HG02759 (cell line): ENCODE measurements around the gene LAIR2.

Experiments used
- ATAC-seq: cut with Tn5 transposase; IDR thresholded peaks from one replicate; pipeline ENCODE4 v1.9.1; 2021; ENCODE audit warnings: mild to moderate bottlenecking, moderate library complexity; ENCODE audit not compliant: unreplicated experiment

Gene LAIR2

DNA sequence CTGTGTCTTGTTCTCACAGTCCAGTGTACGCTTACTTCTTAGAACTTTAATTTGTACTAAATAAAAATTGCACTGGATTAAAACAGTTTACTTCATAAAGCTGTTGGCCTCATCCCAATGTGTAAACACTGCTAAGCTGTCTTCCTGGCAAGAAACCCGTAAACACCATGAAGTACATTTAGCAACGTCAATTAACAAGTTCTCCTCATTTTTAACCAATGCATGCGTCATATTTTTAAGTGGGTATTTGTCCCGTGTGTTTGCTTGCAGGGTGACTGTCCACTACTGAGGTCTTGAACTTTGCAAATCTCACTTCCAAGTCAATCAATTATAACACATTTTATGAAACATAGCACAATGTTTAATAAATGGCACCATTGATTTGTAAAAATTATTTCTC is 28.2 kb downstream of the LAIR2 start:
- ATAC-seq, result no peak

DNA sequence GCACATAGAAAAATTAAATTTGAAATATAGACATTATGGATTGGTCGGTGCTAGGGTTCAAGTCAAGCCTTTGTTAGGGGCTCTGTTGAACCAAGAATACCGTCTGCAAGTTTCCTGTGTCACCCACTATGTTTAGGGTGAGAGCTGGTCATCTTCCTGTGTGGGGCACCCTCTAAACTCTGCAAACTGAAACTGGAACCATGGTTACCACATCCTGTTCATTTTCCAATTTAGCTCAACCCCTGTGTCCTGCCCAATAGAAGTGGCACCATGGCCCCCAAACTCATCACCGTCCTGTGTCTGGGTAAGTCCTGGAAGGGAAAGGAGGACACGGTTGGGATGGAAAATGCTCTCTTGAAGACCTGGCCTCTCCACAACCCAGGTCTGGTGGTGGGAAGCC is 29.9 kb downstream of the LAIR2 start:
- peak; percentile 80 for ATAC-seq

DNA sequence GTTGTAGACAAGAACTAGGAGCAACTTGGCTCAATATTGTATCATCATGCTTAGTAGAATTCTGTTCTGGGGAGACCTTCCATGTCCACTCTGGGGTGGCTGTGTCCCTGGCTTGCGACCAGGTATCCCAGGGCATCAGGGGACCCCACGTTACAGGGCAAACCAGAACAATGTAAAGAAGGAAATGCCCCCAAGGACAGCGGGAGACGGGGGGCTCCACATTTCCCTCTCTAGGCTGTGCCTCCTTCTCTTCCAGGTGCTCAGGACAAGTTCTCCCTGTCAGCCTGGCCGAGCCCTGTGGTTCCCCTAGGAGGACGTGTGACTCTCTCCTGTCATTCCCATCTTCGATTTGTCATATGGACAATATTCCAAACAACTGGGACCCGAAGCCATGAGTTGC is 30.8 kb downstream of the LAIR2 start:
- ATAC-seq, result no peak

DNA sequence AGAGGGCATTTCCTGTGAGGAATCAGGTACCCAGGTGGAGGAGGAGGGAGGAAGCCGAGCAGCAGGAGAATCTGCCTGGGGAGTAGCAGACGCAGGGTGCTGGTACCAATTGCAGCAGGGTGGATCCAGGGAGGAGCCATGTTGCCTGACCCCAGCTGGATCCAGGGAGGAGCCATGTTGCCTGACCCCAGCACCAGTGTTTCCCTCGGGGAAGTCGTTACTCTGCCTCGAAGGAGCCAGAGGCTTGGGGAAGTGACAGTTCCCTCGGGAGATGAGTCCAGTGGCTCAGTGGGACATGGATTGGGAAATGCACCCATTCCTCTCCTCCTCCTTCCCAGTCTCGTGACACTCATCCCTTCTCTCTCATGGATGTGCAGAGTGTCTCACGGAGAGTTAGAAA is 31.5 kb downstream of the LAIR2 start:
- ATAC-seq, result no peak

DNA sequence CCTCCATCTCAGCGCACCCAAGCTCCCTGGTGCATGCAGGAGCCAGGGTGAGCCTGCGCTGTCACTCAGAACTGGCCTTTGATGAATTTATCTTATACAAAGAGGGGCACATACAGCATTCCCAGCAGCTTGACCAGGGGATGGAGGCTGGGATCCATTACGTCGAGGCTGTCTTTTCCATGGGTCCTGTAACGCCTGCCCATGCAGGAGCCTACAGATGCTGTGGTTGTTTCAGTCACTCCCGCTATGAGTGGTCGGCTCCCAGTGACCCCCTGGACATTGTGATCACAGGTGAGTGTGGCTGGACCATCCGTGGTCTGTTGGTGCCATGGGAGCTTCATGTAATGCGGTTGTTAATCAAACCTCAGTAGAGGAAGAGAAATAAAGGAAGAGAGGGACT is 33.0 kb downstream of the LAIR2 start:
- no peak for ATAC-seq

DNA sequence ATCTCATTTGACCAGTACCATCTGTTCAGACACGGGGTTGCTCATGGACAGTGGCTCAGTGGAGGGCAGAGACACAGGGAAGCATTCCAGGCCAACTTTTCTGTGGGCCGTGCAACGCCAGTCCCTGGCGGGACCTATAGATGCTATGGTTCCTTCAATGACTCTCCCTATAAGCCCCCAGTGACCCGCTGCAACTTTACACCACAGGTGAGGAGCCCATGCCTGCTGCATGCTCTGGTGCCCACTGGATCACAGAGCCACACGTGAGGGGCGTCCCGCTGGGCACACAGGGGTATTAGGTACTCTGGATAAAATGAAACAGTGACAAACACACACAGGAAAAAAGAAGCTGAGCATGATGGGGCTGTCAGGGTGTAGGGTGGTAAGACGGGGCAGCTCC is 34.3 kb downstream of the LAIR2 start:
- ATAC-seq, result no peak

DNA sequence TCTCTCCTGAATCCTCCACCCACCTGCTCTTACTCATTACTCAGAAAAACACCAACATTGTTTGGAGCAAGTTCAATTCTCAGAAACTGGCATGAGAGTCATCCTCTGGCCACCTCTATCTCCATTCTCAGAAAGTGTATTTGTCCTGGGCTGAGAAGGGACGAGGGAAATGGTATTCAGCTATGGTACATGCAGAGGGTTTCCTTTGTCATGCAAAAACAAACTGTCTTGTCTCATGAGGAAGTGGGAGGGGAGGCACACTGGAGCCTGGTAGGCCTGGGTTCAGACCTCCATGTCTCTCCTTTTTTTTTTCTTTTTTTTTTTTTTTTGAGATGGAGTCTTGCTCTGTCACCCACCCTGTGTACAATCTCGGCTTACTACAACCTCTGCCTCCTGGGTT is 39.1 kb downstream of the LAIR2 start:
- ATAC-seq, result no peak

DNA sequence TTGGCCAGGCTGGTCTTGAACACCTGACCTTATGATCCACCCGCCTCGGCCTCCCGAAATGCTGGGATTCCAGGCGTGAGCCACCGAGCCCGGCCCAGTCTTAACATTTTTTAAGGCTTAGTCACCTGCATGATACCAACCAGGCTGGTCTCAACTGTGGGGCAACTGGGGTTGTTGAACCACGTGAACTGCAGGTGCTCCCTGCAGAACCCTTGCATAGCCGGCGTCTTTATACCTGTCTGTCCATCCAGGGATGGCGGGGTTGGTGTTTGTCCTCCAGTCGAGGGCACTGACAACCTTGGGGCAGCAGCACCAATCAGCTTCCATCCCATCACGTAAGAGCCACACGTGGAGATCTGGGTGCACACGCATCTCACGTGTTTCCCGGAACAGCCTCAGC is 46.2 kb downstream of the LAIR2 start:
- ATAC-seq, result no peak

DNA sequence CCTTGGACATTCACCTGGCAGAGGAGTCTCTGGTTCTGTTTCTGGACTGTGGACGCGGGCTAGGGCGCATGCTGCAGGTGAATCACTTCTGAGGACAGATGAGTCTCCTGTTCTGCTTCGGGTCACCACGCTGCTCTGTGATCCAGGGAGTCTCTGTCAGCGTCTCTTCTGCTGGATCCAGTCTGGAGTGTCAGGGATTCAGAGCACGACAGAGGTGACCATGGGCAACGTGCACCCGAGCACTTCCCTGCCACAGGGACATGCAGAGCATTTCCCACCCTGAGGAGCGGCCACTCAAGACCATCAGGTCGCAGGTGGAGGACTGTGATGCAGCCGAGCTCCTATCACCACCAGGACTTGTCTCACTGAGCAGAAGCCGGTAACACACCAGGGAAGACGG is 46.6 kb downstream of the LAIR2 start:
- no peak for ATAC-seq

DNA sequence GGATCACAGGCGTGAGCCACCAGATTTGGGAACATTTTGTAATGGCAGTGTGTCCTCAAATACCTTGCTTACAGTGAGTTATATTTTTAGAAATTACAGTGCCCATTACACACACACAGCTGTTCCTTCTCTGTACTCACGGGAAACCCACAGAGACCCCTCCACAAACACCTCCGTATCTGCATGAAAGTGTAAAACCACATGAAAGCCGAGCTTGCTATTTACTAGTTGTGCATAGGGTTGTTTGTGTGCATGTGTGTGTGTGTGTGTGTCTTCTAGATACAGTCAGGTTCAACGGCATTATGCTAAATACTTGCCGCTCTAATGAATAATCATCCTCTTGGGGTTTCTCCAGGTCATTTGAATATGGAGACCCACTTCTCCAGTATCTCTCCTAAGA is 48.7 kb downstream of the LAIR2 start:
- no peak for ATAC-seq

DNA sequence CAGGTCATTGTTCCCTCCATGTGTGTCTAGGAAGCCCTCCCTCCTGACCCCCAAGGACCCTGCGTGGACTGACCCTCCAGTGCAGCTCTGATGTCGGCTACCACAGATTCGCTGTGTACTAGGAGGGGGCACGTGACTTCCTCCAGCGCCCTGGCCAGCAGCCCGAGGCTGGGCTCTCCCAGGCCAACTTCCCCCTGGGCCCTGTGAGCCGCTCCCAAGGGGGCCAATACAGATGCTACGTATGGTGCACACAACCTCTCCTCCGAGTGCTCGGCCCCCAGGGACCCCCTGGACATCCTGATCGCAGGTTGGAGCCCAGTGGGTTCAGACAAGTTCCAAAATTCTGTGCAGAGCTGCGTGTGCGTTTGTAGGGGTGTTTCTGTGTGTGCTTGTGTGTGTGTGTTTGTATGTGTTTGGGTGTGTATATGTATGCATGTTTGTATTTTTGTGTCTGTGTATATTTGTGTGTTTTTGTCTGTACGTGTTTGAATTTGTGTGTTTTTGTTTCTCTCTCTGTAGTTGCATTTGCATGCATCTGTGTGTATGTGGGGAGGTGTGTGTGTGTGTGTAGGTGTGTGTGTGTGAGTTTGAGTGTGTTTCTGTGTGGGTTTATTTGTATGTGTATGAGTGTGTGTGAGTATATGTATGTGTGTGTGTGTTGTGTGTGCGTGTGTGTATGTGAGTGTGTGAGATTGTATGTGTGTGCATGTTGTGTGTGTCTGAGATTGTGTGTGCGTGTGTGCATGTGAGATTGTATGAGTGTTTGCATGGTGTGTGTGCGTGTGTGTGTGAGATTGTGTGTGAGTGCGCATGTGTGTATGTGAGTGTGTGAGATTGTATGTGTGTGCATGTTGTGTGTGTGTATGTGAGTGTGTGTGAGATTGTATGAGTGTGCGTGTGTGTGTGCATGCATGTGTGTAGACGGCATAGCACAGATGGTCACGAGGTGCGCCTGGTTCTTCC is 49.6 kb downstream of the LAIR2 start:
- no peak for ATAC-seq

DNA sequence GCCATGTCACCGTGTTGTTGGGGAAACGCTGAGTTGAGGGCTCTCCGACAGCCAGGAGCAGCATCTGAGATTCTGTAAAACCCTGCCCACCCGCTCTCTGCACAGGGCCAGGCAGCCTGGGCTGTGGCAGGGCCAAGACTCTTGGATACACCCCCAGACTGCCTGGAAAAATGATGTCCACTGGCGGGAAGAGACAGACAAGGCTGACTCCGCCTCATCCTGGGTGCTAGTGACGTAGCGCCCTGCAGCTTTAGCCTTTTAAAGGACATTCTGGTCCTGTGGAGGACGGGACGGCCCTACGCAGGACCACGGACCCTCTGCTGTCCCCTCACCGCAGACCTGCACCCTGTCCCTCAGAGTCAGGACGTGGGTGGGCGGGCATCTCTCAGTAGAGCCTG is 50.3 kb downstream of the LAIR2 start:
- no peak for ATAC-seq

DNA sequence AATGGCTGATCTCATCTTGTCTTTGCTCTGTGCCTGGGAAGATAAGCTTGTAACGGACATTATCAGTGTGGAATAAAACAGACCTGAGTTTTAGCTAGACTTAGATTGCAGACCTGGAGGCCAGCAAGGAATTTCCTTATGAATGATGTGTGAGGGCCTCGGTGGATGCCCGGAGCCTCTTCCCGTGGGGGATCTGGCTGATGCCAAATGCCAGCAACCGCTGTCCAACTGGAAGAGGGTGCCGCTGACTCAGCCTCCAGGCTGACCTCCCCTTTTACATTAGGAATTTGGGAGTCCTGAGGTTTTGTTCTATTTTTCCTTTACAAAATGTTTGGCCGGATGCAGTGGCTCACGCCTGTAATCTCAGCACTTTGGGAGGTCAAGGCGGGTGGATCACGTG is 51.4 kb downstream of the LAIR2 start:
- no peak for ATAC-seq

DNA sequence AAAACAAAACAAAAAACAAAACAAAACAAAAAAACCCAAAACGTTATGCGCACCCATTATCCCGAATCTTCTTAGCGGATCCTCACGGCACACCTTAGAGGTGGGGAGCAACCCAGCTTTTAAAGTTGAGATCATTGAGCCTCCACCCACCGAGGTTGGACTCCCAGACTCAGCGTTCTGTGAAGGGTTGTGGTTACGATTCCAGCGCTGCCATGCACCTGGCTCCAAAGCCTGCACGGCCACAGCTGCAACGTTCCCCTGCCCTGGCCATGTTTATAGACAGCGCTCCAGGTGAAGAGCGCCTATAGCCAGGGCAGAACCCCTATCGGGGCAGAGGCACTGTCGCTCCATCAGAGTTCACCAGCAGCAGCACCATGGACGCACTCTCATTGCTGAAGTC is 52.3 kb downstream of the LAIR2 start:
- no peak for ATAC-seq

DNA sequence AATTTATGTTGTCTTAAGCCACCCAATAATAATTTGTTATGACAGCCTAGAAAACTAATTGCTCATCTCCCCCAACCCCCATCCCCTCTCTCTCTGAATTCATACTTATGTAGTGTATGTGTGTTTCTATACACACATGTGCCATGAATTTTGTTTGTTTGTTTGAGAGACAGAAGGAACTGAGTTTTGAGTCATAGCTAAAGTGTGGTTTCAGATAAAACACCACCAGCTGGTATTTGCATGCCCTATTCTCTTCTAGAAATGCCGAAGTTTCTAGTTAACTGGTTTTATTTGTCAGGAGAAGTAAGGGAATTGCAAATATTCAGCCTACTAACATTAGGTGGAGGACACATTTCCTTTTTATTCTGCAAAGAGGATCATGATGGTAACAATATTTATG is 53.6 kb downstream of the LAIR2 start:
- ATAC-seq, result no peak

DNA sequence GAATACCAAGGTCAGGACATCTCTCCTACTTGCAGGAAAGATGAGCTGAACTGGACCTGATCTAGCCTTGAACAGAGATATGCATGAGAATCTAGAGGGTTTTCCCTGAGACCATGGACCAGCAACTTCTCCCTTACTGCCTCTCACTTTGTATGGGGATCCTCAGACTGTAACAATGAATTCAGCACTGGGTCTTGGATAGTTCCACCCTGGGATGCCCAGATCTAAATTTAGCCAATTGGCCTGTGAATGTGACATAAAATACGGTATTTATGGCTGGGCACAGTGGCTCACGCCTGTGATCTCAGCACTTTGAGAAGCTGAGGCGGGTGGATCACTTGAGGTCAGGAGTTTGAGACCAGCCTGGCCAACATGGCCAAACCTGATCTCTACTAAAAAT is 55.7 kb downstream of the LAIR2 start:
- no peak for ATAC-seq
